CD4-positive, alpha-beta memory T cell (primary cell): Measurements from ENCODE around the gene STAB1. TPM values are rescaled to one million over a fixed set of nuclear protein-coding genes. Genes with fewer than 3 reads are reported as not detected.

Experiments
- CTCF ChIA-PET: fragments of 350-600 bp; sonication (Branson Sonifier 250); formaldehyde crosslinking; loops from one replicate; lab custom pipeline; 2021; ENCODE audit warnings: inconsistent platforms; ENCODE audit not compliant: partially characterized antibody; lab: Charles Lee
- POLR2A ChIA-PET: fragments of 350-600 bp; sonication (Branson Sonifier 250); formaldehyde crosslinking; loops from one replicate; lab custom pipeline; 2021; ENCODE audit not compliant: partially characterized antibody; lab: Charles Lee
- DNase-seq, 5 donors: peaks; one replicate each; pipeline versions ENCODE4 v3.0.0 to v3.0.0-alpha.2; 2020 to 2022; ENCODE audit warnings: mixed read lengths in 1 of 5
- H3K27ac ChIP-seq: one replicate; pipeline ENCODE4 v1.7.0; 2013; ENCODE audit warnings: low read depth, low read length
- H3K27me3 ChIP-seq: 2 replicates; pipeline ENCODE4 v1.7.0; 2013; ENCODE audit warnings: mild to moderate bottlenecking, low read length, moderate library complexity; ENCODE audit not compliant: insufficient read depth
- H3K36me3 ChIP-seq: 2 replicates; pipeline ENCODE4 v1.7.0; 2013; ENCODE audit warnings: mild to moderate bottlenecking, low read length, moderate library complexity; ENCODE audit not compliant: insufficient read depth
- H3K4me1 ChIP-seq: 2 replicates; pipeline ENCODE4 v1.7.0; 2013; ENCODE audit warnings: mild to moderate bottlenecking, low read length, moderate library complexity; ENCODE audit not compliant: insufficient read depth
- H3K4me3 ChIP-seq, 2 donors: one replicate each; pipeline ENCODE4 v1.7.0; 2013; ENCODE audit warnings: low read length in 2 of 2, mild to moderate bottlenecking in 1 of 2
- H3K9me3 ChIP-seq, 2 donors: one replicate each; pipeline ENCODE4 v1.7.0; 2013; ENCODE audit warnings: low read length in 2 of 2, control low read depth in 1 of 2; ENCODE audit not compliant: control insufficient read depth in 1 of 2
- H3K27ac Mint-ChIP-seq, 7 donors: one replicate each; pipeline ENCODE4 v1.8.0; 2020 to 2021; ENCODE audit warnings: mixed read lengths in 7 of 7, mild to moderate bottlenecking in 6 of 7, inconsistent platforms in 3 of 7, moderate library complexity in 3 of 7
- H3K27me3 Mint-ChIP-seq, 2 donors: one replicate each; pipeline ENCODE4 v1.8.0; 2020 to 2021; ENCODE audit warnings: mixed read lengths in 2 of 2
- H3K36me3 Mint-ChIP-seq, 2 donors: one replicate each; pipeline ENCODE4 v1.8.0; 2020 to 2021; ENCODE audit warnings: mixed read lengths in 2 of 2, inconsistent platforms in 1 of 2, mild to moderate bottlenecking in 1 of 2
- H3K4me1 Mint-ChIP-seq, 4 donors: one replicate each; pipeline ENCODE4 v1.8.0; 2020 to 2021; ENCODE audit warnings: mixed read lengths in 4 of 4, mild to moderate bottlenecking in 1 of 4
- H3K4me3 Mint-ChIP-seq, 8 donors: one replicate each; pipeline ENCODE4 v1.8.0; 2020 to 2021; ENCODE audit warnings: mixed read lengths in 8 of 8, mild to moderate bottlenecking in 7 of 8, moderate library complexity in 6 of 8, inconsistent platforms in 3 of 8
- H3K9me3 Mint-ChIP-seq, 8 donors: one replicate each; pipeline ENCODE4 v1.8.0; 2020 to 2021; ENCODE audit warnings: mixed read lengths in 8 of 8, mild to moderate bottlenecking in 5 of 8, inconsistent platforms in 3 of 8, moderate library complexity in 1 of 8
- intact Hi-C: fragments of 100-400 bp; cut with micrococcal nuclease; formaldehyde crosslinking; loops from one replicate; pipeline ENCODE4 v1.15.1; 2023
- polyA plus RNA-seq, 2 donors: library from polyadenylated mRNA; unstranded; fragments of 300-500 nt; fragmentation: Illumina TruSeq; gene quantifications; one replicate each; pipeline ENCODE4 v1.2.3, GENCODE V29; 2021
- total RNA-seq, 2 experiments: library from RNA; stranded (reverse); gene quantifications; one replicate each; pipeline ENCODE4 v1.2.3, GENCODE V29; 2021

STAB1 gene
- total and polyA plus RNA-seq, 4 experiments from 2014 or later = 11.3 to 13.9 TPM; not detected in 2

DNA sequence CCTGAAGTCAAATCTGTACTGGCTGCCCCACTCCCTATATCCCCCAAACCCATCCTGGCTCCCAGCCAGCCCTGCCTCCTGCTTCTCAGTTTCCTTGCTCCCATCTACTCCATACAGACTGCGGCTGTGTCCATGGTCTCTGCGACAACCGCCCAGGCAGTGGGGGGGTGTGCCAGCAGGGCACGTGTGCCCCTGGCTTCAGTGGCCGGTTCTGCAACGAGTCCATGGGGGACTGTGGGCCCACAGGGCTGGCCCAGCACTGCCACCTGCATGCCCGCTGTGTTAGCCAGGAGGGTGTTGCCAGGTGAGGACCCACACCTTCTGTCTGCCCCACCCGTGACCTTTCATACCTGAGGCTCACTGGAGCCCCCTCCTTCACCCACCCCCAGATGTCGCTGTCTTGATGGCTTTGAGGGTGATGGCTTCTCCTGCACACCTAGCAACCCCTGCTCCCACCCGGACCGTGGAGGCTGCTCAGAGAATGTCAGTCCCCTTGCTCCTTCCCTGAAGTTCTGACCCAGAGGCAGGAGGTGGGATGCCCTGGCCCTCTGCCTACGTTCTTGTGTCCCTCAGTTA, 14.7 kb downstream of the STAB1 start:
- POLR2A ChIA-PET = no interaction called here
- H3K27ac ChIP-seq = no peak overlapping the region
- Mint-ChIP-seq H3K4me3 (no peak overlapping the region), H3K9me3 (no peaks in the 10 kb centered on the region), H3K27me3 (no peaks in the 10 kb centered on the region), H3K36me3 (no peaks in the 10 kb centered on the region), H3K27ac (peak overlapping the region in 1 of 7 donors; percentile 51), H3K4me1 (no peaks in the 10 kb centered on the region)
- no peaks in the 10 kb centered on the region for H3K4me1 ChIP-seq
- DNase-seq = no peak
- intact Hi-C loops = no loop called here
- H3K4me3 ChIP-seq = no peak overlapping the region
- CTCF ChIA-PET = no interaction called here
- no peaks in the 10 kb centered on the region for H3K36me3 ChIP-seq
- no peaks in the 10 kb centered on the region for H3K9me3 ChIP-seq
- H3K27me3 ChIP-seq = no peaks in the 10 kb centered on the region

DNA sequence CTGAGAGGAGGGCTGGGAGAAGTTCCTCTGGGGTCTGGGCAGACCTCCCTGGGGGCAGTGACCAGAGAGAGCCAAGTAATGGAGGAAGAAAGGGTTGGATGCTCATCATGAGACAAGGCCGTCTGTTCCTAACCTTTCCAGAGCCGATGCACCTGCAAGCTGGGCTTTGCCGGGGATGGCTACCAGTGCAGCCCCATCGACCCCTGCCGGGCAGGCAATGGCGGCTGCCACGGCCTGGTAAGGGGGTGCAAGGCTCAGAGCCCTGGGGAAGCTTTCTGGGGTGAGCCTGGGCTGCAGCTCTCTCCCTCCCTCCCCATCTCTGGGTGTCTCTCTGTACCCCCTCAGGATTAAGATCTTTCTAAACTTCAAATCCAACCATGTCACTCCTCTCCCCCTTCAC, 16.4 kb downstream of the STAB1 start:
- CTCF ChIA-PET = no interaction called here
- H3K27ac ChIP-seq = no peak overlapping the region
- no peaks in the 10 kb centered on the region for H3K4me1 ChIP-seq
- Mint-ChIP-seq H3K4me3 (no peak overlapping the region), H3K4me1 (no peaks in the 10 kb centered on the region), H3K36me3 (no peaks in the 10 kb centered on the region), H3K9me3 (no peaks in the 10 kb centered on the region), H3K27ac (no peak overlapping the region), H3K27me3 (no peaks in the 10 kb centered on the region)
- no peaks in the 10 kb centered on the region for H3K27me3 ChIP-seq
- no peaks in the 10 kb centered on the region for H3K9me3 ChIP-seq
- H3K36me3 ChIP-seq = no peaks in the 10 kb centered on the region
- POLR2A ChIA-PET = no interaction called here
- intact Hi-C loops = no loop called here
- H3K4me3 ChIP-seq = no peak overlapping the region
- DNase-seq = no peak

DNA sequence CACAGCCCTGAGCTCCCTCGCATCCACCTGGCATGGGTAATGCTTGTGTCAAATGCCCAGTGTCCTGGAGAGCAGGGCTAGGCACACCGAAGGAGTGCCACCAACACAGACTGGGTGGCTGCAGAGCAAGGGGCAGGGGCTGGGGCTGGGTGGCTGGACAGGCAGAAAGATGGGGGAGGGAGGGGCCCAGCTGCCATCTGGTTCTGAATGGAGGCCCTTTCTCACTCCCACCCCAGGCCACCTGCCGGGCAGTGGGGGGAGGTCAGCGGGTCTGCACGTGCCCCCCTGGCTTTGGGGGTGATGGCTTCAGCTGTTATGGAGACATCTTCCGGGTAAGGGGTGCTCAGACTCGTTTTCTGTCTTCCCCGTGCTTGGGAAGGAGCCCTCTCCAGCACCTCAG, 17.0 kb downstream of the STAB1 start:
- DNase-seq = no peak
- intact Hi-C loops = no loop called here
- Mint-ChIP-seq H3K4me1 (no peaks in the 10 kb centered on the region), H3K4me3 (no peak overlapping the region), H3K27me3 (no peaks in the 10 kb centered on the region), H3K27ac (peak overlapping the region in 1 of 7 donors; percentile 42), H3K36me3 (no peaks in the 10 kb centered on the region), H3K9me3 (no peaks in the 10 kb centered on the region)
- Histone ChIP-seq H3K9me3 (no peaks in the 10 kb centered on the region), H3K36me3 (no peaks in the 10 kb centered on the region), H3K4me3 (no peak overlapping the region), H3K4me1 (no peaks in the 10 kb centered on the region), H3K27ac (no peak overlapping the region), H3K27me3 (no peaks in the 10 kb centered on the region)
- ChIA-PET POLR2A (no interaction called here), CTCF (no interaction called here)

DNA sequence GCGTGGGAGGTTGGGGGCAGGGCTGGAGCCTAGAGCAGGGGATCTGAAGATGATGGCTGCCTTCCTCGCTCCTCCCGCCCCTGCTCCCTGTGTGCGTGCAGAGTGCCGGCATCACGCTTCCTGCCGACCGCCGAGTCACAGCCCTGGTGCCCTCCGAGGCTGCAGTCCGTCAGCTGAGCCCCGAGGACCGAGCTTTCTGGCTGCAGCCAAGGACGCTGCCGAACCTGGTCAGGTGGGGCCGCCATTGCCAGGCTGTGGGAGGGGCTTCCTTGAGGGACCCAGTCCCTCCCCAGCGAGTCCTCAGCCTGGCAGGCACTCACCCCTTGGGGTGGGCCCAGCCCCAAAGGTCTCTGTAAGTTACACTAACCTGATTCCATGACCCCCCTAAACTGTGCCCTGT, 17.6 kb downstream of the STAB1 start:
- no peak for DNase-seq
- Histone ChIP-seq H3K9me3 (no peaks in the 10 kb centered on the region), H3K4me1 (no peaks in the 10 kb centered on the region), H3K27me3 (no peaks in the 10 kb centered on the region), H3K36me3 (no peaks in the 10 kb centered on the region), H3K4me3 (no peak overlapping the region), H3K27ac (no peak overlapping the region)
- H3K36me3 Mint-ChIP-seq = no peaks in the 10 kb centered on the region
- H3K27ac Mint-ChIP-seq = no peak overlapping the region
- no peak overlapping the region for H3K4me3 Mint-ChIP-seq
- H3K9me3 Mint-ChIP-seq = no peaks in the 10 kb centered on the region
- POLR2A ChIA-PET = no interaction called here
- H3K4me1 Mint-ChIP-seq = no peaks in the 10 kb centered on the region
- intact Hi-C loops = no loop called here
- H3K27me3 Mint-ChIP-seq = no peaks in the 10 kb centered on the region
- CTCF ChIA-PET = no interaction called here

DNA sequence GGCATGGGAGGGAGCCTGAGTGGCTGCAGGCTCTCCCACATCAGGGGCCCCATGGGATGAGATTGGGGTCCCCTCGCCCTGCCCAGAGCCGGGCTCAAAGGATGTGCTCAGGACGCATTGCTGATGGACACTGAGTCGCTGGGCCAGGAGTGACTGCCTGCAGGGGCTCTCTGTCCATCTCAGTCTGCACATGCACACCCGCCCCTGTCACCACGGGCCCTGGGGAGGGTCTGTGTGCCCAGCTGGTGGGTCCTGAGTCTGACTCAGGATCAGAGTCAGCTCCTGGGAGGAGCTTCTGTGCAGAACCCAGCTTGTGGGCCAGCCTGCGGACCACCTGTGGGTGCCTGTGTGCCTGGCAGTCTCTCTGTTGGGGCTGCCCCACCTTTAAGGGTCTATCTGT, 18.1 kb downstream of the STAB1 start:
- ChIA-PET CTCF (no interaction called here), POLR2A (no interaction called here)
- Histone ChIP-seq H3K27ac (no peak overlapping the region), H3K27me3 (no peaks in the 10 kb centered on the region), H3K4me3 (no peak overlapping the region), H3K9me3 (no peaks in the 10 kb centered on the region), H3K4me1 (no peaks in the 10 kb centered on the region), H3K36me3 (no peaks in the 10 kb centered on the region)
- no peaks in the 10 kb centered on the region for H3K36me3 Mint-ChIP-seq
- no peaks in the 10 kb centered on the region for H3K9me3 Mint-ChIP-seq
- no peaks in the 10 kb centered on the region for H3K4me1 Mint-ChIP-seq
- intact Hi-C loops = no loop called here
- DNase-seq = no peak
- no peak overlapping the region for H3K27ac Mint-ChIP-seq
- no peak overlapping the region for H3K4me3 Mint-ChIP-seq
- no peaks in the 10 kb centered on the region for H3K27me3 Mint-ChIP-seq

DNA sequence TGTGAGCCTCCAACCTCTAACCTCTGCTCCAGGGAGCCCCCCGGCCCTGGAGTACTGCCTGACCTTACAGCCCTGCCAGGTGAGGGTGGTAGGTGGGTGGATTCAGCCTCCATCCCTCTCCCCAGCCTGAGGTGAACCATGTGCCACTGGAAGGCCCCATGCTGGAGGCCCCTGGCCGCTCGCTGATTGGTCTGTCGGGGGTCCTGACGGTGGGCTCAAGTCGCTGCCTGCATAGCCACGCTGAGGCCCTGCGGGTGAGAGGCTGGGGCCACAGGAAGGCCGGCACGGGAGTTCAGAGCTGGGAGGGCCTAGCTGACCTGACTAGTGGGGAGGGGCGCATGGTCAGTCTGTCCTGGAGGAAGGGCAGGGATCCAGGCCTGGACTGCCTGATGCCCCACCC, 19.4 kb downstream of the STAB1 start:
- no peak for DNase-seq
- intact Hi-C loops = no loop called here
- H3K4me1 ChIP-seq = no peaks in the 10 kb centered on the region
- no peaks in the 10 kb centered on the region for H3K36me3 Mint-ChIP-seq
- POLR2A ChIA-PET = no interaction called here
- no peak overlapping the region for H3K4me3 Mint-ChIP-seq
- no peak overlapping the region for H3K27ac ChIP-seq
- H3K4me3 ChIP-seq = no peak overlapping the region
- H3K36me3 ChIP-seq = no peaks in the 10 kb centered on the region
- H3K27me3 Mint-ChIP-seq = no peaks in the 10 kb centered on the region
- H3K4me1 Mint-ChIP-seq = no peaks in the 10 kb centered on the region
- H3K27ac Mint-ChIP-seq = no peak overlapping the region
- no peaks in the 10 kb centered on the region for H3K9me3 Mint-ChIP-seq
- no peaks in the 10 kb centered on the region for H3K9me3 ChIP-seq
- no peaks in the 10 kb centered on the region for H3K27me3 ChIP-seq
- CTCF ChIA-PET = no interaction called here

DNA sequence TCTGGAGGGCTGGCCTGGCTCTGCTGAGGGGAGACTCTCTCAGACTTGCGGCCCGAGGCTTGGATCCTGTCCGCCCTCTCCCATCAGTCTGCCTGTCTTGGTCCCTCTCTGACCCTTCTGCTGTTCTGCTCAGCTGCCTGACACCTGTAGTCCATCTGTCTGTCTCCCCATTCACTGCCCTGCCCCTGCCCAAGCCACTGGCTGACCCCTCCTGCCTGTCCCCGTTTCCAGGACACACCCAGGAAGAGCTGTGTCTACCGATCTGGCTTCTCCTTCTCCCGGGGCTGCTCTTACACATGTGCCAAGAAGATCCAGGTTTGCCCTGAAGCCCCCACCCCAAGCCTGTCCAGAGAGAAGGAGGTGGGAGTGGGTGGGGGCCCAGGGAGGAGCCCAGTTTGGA, 20.1 kb downstream of the STAB1 start:
- ChIA-PET CTCF (no interaction called here), POLR2A (no interaction called here)
- Histone ChIP-seq H3K9me3 (no peaks in the 10 kb centered on the region), H3K36me3 (no peaks in the 10 kb centered on the region), H3K4me3 (no peak overlapping the region), H3K27me3 (no peaks in the 10 kb centered on the region), H3K4me1 (no peaks in the 10 kb centered on the region), H3K27ac (no peak overlapping the region)
- intact Hi-C loops = no loop called here
- Mint-ChIP-seq H3K4me3 (no peak overlapping the region), H3K27me3 (no peaks in the 10 kb centered on the region), H3K9me3 (no peaks in the 10 kb centered on the region), H3K27ac (no peak overlapping the region), H3K36me3 (no peaks in the 10 kb centered on the region), H3K4me1 (no peaks in the 10 kb centered on the region)
- no peak for DNase-seq
